ENCODE data around the gene MCHR1.
"Not testable (repeated sequence)": the region's sequence is repeated elsewhere in the genome, so short reads cannot be mapped to it uniquely, and the experiment has no call there.

Gene MCHR1

DNA sequence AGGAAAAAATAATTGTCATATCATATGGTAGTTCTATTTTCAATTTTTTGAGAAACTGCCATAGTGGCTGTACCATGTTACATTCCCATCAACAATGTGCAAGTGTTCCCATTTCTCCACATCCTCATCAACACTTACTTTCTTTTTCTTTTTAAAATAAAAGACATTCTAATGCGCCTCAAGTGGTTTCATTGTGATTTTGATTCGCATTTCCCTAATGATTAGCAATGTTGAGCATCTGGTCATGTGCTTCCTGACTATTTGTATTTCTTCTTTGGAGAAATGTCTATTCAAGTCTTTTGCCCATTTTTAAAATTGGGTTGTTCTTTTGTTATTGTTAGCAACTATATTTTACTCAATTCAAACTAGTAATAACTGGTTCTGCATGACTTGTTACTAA is 8.4 kb downstream of the MCHR1 start:
- no peak for DNase-seq (ENCODE audit: low read depth in 3 of 3)

DNA sequence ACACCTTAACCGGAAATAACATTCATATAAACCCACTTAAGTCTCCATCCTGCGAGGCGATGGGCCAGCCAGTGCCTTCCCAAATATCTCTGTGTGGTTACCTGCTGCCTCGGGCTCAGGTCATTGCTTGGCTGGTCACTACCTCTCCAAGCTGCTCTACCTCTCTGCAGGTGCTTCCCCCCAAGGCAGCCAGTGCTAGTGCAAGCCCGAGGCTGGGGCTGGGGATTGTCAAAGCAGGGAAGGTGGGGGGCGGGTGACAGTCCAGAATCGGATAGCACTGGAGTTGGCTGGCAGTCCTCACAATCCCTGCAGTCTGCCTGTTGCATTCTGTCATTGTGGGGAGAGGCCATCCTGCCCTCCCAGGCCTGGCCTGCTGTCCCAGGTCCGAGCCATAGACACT is 11.1 kb downstream of the MCHR1 start:
- no peak for DNase-seq (ENCODE audit: low read depth in 3 of 3)

GRCh38 chr22:40691532-40691931 is 12.2 kb downstream of the MCHR1 start:
- no peak for DNase-seq (ENCODE audit: low read depth in 3 of 3)

DNA sequence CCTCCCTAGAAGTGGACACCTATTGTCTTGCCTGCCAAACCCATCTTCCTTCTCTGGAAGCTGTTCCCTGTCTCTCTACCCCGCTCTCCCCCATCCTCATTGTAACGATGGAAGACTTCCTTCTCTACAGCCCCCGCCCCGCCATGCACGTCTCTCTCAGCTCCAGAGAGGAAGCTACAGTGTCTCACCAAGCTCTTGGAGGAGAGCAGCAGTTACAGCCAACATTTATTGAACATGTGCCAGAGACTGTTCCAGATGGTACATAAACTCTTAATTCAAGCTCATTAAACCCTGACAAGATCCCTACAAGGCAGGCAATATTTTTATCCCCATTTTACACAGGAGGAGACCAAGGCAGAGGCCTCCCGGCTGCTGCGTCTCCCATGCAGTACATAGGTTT is 15.1 kb downstream of the MCHR1 start:
- DNase-seq (ENCODE audit: low read depth in 3 of 3) = no peak

GRCh38 chr22:40701274-40701673 is 22.0 kb downstream of the MCHR1 start:
- DNase-seq (ENCODE audit: low read depth in 3 of 3) = no peak

DNA sequence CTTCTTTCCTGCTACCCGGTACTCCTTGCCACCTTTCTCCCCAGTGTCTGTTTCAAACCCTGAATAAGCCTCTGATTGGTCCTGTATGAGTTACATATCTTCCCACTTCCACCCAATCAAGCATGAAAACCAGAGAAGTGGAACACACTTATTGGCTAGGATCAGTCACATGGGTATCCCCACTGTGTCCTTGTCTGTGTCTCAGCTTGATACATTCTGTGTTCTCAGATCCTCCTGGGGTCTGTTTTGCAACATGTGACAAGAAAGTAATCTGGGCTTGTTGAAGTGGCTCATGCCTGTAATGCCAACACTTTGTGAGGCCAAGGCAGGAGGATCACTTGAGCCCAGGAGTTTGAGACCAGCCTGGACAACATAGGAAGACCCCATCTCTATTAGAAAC is 23.9 kb downstream of the MCHR1 start:
- no peak for DNase-seq (ENCODE audit: low read depth in 3 of 3)

GRCh38 chr22:40703736-40704135 is 24.5 kb downstream of the MCHR1 start:
- no peak for DNase-seq (ENCODE audit: low read depth in 3 of 3)

- DNase-seq (ENCODE audit: low read depth in 3 of 3) = no peak
Observed at GRCh38 chr22:40705918-40706682, 26.8 kb downstream of the MCHR1 start.

- DNase-seq (ENCODE audit: low read depth in 3 of 3) = no peak
Observed at GRCh38 chr22:40707154-40707553, 27.9 kb downstream of the MCHR1 start.

DNA sequence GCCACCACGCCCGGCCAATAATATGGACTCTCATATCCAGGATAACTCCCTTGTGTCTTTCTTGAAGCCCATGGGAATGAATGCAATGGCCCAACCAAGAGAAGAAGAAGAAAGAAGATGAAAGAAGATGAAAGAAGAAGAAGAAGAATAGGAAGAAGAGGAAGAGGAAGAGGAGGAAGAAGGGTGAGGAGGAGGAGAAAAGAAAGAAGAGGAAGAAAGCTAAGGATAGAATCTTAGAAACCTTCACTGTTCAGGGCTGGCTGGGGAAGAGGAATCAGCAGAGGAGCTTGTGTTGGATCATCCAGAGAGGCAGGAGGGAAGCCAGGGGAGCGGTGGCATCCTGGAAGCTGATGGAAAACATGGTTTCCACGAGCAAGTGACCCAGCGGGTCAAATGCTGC is 28.9 kb downstream of the MCHR1 start:
- DNase-seq (ENCODE audit: low read depth in 3 of 3) = no peak

DNA sequence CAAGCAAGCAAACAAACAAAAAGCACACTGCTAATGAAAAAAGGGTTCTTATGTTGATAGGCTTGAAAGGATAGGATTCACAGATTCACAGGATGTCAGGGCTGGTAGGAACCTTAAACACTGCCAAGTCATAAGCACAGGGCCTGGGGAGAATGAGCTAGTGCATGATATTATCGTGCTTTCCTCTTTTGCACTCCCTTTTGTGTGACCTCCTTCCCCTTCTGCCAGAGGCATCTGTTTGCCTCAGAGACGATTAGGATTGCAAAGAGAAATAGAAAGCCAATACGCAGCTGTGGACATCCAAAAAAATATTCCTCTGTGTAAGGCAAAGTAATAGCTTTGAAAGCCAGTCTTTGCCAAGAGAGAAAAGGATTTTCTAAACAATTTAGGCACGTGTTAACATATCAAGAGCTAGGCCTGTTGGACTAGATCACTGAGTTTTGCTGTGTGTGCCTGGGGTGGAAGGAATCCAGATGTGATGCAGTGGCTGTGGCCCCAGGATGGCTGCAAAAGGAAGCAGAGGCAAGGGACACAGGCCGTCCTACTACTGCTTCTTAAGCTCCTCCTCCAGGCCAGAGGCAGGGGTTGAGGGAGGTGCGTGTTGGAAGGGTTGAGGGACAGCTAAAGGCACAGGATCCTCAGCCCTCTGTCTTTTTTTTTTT is 30.6 kb downstream of the MCHR1 start:
- DNase-seq (ENCODE audit: low read depth in 3 of 3) = no peak

- no peak for DNase-seq (ENCODE audit: low read depth in 3 of 3)
Observed at GRCh38 chr22:40712311-40712710, 33.0 kb downstream of the MCHR1 start.

DNA sequence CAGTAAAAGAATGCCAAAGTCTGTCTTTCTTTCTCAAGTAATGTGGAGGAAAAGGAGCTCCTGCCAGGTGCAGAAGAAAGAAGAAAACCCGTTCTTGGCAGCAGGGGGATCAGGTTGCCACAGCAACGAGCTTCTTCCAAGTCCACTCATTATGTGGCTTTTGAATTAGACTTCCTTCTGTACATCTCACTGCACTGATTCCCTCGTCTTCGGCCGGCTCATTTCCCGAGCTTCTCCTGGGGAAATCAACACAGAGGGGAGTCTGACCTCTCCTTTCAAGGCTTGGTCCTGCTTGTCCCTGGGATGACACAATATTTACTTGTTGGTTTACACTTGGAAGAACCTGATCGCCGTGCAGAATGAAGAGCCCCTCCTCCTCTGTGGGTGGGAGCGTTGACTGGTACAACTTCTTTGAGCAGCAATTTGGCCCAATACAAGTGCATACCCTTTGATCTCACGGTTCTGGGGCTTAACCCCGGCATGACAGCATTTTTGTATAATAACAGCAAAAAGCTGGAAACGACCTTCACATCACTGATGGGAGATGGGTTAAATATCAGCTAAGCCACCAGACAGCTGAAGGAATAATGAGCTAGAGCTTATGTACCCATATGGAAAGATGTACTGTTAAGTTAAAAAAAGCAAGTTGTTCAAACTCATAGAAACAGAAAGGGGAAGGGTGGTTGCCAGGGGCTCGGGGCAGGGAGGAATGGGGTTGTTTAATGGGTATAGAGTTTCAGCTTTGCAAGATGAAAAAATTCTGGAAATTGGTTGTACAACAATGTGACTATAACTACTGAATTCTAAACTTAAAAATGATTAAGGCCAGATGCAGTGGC is 35.4 kb downstream of the MCHR1 start:
- DNase-seq (ENCODE audit: low read depth in 3 of 3) = no peak

- no peak for DNase-seq (ENCODE audit: low read depth in 3 of 3)
Observed at GRCh38 chr22:40716116-40716515, 36.8 kb downstream of the MCHR1 start.

GRCh38 chr22:40717657-40718056 is 38.4 kb downstream of the MCHR1 start:
- DNase-seq (ENCODE audit: low read depth in 3 of 3) = not testable (repeated sequence)

DNA sequence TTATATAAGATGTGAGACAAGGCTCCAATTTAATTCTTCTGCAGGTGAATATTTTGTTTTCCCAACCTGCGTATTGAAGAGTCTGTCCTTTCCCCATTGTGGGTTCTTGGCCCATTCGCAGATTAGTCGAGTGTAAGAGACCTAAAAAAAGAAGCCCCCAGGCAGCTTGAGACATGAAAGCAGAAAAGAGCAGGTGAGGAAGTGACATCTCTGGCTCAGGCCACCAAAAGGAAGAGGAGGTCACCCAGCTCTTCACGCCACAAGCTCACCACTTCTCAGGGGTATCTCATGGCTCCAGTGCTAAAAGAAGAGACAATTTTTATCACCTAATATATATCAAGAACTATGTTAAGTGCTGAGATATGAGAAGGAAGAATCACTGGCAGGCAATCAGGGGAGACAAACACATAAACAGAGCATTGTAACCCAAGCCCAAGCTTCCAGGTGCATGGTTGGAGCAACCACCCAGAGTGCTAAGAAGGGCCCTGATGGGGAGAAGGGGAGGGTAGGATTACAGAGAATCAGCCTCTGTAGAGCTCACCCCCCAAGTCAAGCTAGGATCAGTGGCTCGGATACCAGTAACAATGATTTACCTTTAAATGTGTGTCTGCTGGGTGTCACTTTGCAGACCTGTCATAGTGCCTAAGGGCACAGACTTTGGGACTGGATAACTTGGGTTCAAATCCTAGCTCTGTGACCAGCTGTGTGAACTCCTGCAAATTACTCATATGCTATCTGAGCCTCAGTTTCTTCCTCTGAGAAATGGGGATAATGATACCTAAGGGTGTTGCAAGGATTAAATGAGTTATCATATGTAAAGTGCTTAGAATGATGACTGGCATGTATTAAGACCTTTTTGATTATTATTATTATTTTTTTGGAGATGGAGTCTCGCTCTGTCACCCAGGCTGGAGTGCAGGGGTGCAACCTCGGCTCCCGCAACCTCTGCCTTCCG is 39.2 kb downstream of the MCHR1 start:
- DNase-seq (ENCODE audit: low read depth in 3 of 3) = no peak

- DNase-seq (ENCODE audit: low read depth in 3 of 3) = no peak
Observed at GRCh38 chr22:40719599-40719998, 40.3 kb downstream of the MCHR1 start.

DNA sequence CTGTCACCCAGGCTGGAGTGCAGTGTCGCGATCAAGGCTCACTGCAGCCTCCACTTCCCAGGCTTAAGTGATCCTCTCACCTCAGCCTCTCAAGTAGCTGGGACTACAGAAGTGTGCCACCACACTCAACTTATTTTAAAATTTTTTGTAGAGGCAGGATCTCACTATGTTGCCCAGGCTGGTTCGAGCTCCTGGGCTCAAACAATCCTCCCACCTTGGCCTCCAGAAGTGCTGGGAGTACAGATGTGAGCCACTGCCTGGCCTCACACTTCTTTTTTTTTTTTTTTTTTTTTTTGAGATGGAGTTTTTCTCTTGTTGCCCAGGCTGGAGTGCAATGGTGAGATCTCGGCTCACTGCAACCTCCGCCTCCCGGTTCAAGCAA is 40.9 kb downstream of the MCHR1 start:
- not testable (repeated sequence) for DNase-seq (ENCODE audit: low read depth in 3 of 3)

- DNase-seq (ENCODE audit: low read depth in 3 of 3) = no peak
Observed at GRCh38 chr22:40720538-40721256, 41.4 kb downstream of the MCHR1 start.

GRCh38 chr22:40721266-40721665 is 42.0 kb downstream of the MCHR1 start:
- DNase-seq (ENCODE audit: low read depth in 3 of 3) = no peak

DNA sequence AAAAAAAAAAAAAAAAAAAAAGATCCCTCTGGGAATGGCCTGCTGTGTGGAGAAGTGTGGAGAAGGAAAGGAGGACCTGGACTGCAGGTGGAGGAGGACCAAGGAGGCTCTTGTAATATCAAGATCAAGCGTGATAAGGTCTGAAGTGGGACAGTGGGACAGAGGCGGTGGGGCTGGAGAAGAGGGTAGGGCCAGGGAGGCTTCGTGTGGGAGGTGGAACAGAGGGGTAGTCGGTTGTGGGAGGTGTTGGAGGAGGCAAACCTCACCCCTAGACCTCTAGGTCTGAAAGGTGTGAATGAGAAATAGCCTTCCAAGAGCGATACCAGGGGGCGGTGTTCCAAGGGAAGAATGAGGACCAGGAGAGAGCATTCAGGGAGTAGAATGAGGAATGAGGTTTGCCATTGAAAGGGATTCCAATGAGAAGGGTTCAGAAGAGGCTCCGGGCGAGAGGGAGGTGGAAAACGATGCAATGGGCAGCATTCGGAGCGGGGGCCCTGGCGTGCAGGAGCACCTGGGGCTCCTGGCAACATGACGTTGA is 44.2 kb downstream of the MCHR1 start:
- no peak for DNase-seq (ENCODE audit: low read depth in 3 of 3)
